Measurements from ENCODE around the gene RBM33. TPM values are rescaled to one million over a fixed set of nuclear protein-coding genes. Genes with fewer than 3 reads are reported as not detected.

The RBM33 gene
- total RNA-seq, 4 donors from 2014 or later: 35.7 to 59.9 (median 44.5) TPM

GRCh38 chr7:155807065-155807671 lies 162.7 kb downstream of the RBM33 start:
- TF ChIP-seq POLR2A (IDR thresholded peaks at IDR 0.05): no peak
- no peak for TF ChIP-seq CTCF (IDR thresholded peaks at IDR 0.05)
- WGBS, 2 donors: 47 to 55% methylated on average over 19 of the region's 19 CpGs
- Histone ChIP-seq H3K27ac (no peak overlapping the region), H3K36me3 (no peaks in the 10 kb centered on the region), H3K4me1 (peaks cover 16 to 52% of the 10 kb centered on the region in 2 donors), H3K4me3 (replicated peaks in 1 of 3) (no peak overlapping the region), H3K27me3 (peaks cover 19% of the 10 kb centered on the region), H3K9me3 (no peaks in the 10 kb centered on the region)
- DNase-seq: no peak
- intact Hi-C loops (cut with DNase I): no loop called here

DNA sequence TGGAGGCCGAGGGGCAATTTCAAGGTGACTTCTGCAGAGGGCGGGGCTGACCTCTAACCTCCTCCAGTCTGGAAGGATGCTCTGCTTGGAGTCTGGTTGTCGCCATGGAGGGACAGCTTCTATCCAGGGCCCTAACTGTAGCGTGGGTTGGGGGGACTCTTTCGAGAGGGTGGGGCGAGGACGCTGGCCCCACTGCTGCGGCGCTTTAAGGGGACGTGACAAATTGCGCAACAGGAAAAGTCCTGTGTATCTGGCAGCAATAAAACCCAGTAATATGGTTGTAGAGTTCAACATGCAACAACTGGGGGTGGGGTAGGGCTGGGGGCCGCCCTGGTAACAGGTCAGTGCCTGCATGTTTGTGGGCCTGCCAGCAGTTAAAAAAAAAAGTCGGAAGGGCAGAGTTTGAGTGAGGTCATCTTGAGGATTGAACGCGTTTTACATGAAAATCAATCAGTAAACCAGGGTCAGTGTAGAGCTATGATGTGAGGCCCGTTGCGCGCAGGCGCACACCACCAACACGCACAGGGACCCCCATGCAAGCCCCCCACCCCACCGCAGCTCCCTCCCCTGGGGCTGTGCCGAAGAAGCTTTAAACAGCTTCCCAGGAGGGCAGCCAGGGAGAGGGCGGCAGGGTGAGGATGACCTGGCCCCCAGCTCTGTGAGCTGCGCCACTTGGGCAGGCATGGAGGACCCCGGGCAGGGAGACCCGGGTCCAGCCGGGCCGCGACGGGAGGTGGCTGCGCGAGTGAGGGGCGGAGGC lies 163.5 kb downstream of the RBM33 start:
- no peak for TF ChIP-seq CTCF (IDR thresholded peaks at IDR 0.05)
- H3K27me3 ChIP-seq: peaks cover 19% of the 10 kb centered on the region
- 42 to 48% methylated on average over 21 to 23 of the region's 33 CpGs for WGBS, 2 donors
- H3K9me3 ChIP-seq: no peaks in the 10 kb centered on the region
- intact Hi-C loops (cut with DNase I): no loop called here
- H3K4me3 ChIP-seq (replicated peaks in 1 of 3): no peak overlapping the region
- no peak overlapping the region for H3K27ac ChIP-seq
- no peaks in the 10 kb centered on the region for H3K36me3 ChIP-seq
- DNase-seq: no peak
- H3K4me1 ChIP-seq: peaks cover 16 to 51% of the 10 kb centered on the region in 2 donors

DNA sequence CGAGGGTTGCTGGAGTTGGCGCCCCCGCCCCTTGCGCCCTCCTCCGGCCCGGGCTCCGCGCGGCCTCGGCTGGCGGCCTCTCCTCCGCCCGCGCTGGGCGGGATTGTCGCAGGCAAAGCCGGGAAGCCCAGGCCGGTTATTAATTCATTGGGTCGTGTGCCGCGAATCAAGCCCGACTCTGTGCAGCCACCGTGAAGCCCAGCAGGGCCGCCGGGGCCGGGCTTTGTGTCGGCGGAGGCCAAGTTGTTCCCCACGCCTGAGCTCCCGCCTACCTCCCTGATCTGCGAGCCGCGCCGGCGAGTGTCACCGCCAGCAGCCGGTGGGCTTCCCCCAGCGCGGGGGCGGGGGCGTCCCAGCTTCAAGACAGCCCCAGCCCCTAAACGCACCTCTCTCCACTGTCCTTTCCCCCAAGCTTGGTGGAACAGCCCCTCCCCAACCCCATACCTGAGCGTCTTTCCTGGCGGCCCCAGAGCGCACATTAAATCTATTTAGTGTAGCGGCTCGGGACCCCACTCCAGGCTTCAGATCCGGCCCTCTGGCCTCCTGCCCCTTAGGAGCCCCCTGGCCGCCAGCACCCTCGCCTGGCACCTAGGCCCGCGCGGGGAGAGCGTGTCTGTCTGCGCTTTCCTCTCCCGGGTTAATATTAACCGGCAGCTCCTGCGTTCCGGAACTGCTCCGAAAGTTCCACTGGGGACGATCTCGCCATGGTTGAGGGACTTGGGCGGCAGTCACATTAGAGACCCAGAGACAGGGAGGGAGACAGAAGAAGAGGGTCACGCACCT lies 164.3 kb downstream of the RBM33 start:
- TF ChIP-seq CTCF (IDR thresholded peaks at IDR 0.05) (no peak), POLR2A (IDR thresholded peaks at IDR 0.05) (no peak)
- WGBS, 2 donors: 11 to 12% methylated on average over 5 to 19 of the region's 64 CpGs
- Histone ChIP-seq H3K36me3 (no peaks in the 10 kb centered on the region), H3K27me3 (peaks cover 19% of the 10 kb centered on the region), H3K4me3 (replicated peaks in 1 of 3) (no peak overlapping the region), H3K27ac (no peak overlapping the region), H3K4me1 (peaks cover 14 to 44% of the 10 kb centered on the region in 2 donors), H3K9me3 (no peaks in the 10 kb centered on the region)
- peak; percentile 35 to 43 for DNase-seq
- intact Hi-C loops (cut with DNase I): no loop called here

- no peak overlapping the region for H3K27ac ChIP-seq
Measured at GRCh38 chr7:155809332-155809946, 165.0 kb downstream of the RBM33 start.

More at GRCh38 chr7:155809332-155809946, 165.0 kb downstream of the RBM33 start:
- no peak for DNase-seq
- intact Hi-C loops (cut with DNase I): no loop called here
- TF ChIP-seq POLR2A (IDR thresholded peaks at IDR 0.05) (no peak), CTCF (IDR thresholded peaks at IDR 0.05) (no peak)
- Histone ChIP-seq H3K4me3 (replicated peaks in 1 of 3) (no peak overlapping the region), H3K4me1 (peaks cover 12 to 38% of the 10 kb centered on the region in 2 donors), H3K9me3 (no peaks in the 10 kb centered on the region), H3K27me3 (peaks cover 19% of the 10 kb centered on the region), H3K36me3 (no peaks in the 10 kb centered on the region)
- WGBS, 2 donors: 3 to 12% methylated on average over 14 to 17 of the region's 43 CpGs

Data from thyroid gland (tissue), 4 donors.